Skin of body (tissue), 2 donors: ENCODE measurements around the gene ORC4. TPM values are rescaled to one million over a fixed set of nuclear protein-coding genes. Genes with fewer than 3 reads are reported as not detected.
A peak's percentile ranks its signal among the peaks of the same experiment; 100 is the strongest.
"Not testable (repeated sequence)": the region's sequence is repeated elsewhere in the genome, so short reads cannot be mapped to it uniquely, and the experiment has no call there.

ENCODE experiments used
- DNase-seq: peaks from one replicate; lab custom pipeline; 2025; lab: John Stamatoyannopoulos, UW
- total RNA-seq: library from RNA; depleted of rRNA; stranded (reverse); fragments of >200 nt; gene quantifications from one replicate; pipeline ENCODE4 v1.2.3, GENCODE V29; 2014

ORC4 gene
- total RNA-seq, 1 donor from 2014 or later, result 47.6 TPM

- no peak for DNase-seq
These were observed 5.9 kb downstream of the ORC4 start for GRCh38 chr2:148014616-148015015.

- DNase-seq, result no peak
These were observed 6.7 kb downstream of the ORC4 start for GRCh38 chr2:148013876-148014275.

GRCh38 chr2:148008411-148008810 is 12.1 kb downstream of the ORC4 start:
- not testable (repeated sequence) for DNase-seq

- DNase-seq, result no peak
These were observed 13.2 kb downstream of the ORC4 start for GRCh38 chr2:148007219-148007900.

- no peak for DNase-seq
These were observed 14.1 kb downstream of the ORC4 start for GRCh38 chr2:148006249-148007007.

DNA sequence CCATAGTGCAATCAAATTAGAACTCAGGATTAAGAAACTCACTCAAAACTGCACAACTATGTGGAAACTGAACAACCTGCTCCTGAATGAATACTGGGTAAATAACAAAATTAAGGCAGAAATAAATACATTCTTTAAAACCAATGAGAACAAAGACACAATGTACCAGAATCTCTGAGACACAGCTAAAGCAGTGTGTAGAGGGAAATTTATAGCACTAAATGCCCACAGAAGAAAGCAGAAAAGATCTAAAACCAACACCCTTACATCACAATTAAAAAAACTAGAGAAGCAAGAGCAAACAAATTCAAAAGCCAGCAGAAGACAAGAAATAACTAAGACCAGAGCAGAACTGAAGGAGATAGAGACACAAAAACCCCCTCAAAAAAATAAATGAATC is 18.1 kb downstream of the ORC4 start:
- not testable (repeated sequence) for DNase-seq

DNA sequence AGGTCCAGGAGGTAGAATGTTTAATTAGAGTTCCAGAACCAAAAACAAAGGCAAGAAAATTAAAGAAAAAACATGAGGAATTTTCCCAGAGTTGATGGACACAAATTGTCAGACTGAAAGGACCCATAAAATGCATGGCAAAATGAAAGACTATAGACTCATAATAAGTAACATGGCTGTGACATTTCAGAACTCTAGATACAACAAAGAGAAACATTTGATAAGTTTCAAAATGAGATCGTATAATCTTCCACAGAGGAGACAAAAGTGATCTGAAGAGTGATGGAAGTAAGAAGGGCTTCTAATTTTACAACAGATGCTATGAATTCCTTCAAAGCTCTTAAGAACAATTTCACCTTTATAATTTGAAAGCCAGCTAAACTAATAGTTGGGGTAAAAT is 20.4 kb downstream of the ORC4 start:
- no peak for DNase-seq

DNA sequence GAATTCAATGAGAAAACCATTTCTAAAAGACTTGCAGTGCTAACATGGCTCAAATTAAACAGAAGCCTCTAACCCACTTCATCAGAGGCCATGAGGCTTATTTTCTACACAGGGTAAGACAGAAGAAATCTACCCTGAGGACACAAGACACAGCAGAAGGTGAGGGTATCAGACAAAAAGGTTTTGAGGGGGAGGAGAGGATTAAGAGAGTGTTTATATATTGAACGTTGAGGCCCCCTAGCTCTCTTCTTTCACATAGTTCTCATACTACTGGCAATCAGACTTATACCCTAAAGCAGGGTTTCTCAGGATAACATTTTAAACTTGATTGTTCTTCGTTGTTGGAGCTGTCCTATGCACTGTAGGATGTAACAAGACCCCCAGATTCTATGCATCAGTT is 21.4 kb downstream of the ORC4 start:
- DNase-seq, result no peak

GRCh38 chr2:147998203-147998602 is 22.3 kb downstream of the ORC4 start:
- DNase-seq, result no peak

DNA sequence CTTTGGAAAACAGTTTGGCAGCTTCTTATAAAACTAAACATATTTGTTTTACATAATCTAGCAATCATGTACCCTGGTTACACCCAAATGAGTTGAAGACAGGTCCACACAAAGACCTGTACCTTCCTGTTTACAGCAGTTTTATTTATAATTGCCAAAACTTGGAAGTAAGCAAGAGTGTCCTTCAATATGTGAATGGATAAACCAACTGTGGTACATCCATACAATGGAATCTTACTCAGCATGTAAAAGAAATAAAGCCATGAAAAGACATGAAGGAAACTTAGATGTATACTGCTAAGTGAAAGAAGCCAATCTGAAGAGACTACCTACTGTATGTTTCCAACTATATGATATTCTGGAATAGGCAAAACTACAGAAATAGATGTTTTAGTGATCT is 23.7 kb downstream of the ORC4 start:
- DNase-seq, result no peak

GRCh38 chr2:147994965-147995364 is 25.6 kb downstream of the ORC4 start:
- not testable (repeated sequence) for DNase-seq

GRCh38 chr2:147989809-147990403 is 30.6 kb downstream of the ORC4 start:
- peak; percentile 58 for DNase-seq

- no peak for DNase-seq
These were observed 31.4 kb downstream of the ORC4 start for GRCh38 chr2:147989102-147989501.

- no peak for DNase-seq
These were observed 39.5 kb downstream of the ORC4 start for GRCh38 chr2:147980940-147981528.

DNA sequence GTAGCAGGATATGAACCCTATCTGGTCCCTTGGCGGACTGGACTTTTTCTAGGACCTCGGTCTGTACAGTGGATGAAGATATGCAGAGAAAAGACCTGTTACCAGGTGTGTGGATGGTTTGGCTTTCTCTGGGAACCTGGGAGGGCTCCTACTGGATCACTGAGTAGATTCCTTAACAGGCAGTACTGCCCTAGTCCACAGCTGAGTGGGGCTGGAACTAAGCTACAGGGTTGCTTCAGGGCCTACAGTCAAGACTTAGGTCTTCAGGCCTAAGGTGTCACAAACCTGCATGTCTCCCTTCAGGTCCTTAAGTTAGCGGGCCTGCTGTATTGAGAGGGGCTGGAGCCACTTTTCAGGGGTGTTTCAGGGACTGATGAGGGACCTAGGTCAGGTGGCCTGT is 42.9 kb downstream of the ORC4 start:
- no peak for DNase-seq

DNA sequence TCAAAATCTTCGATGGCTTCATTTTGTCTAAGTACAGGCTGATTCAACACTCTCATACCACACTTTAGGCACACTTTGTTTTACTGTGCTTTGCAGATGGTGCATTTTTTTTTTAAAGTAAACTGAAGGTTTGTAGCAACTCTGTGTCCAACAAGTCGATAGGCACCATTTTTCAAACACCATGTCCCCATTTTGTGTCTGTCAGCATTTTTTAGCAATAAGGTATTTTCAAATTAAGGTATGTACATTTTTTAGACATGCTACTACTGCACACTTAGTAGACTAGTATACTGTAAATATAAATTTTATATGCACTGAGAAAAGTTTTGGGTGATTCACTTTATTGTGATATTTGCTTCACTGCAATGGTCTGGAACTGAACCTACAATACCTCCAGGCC is 44.4 kb downstream of the ORC4 start:
- DNase-seq, result no peak

GRCh38 chr2:147968571-147968970 is 52.0 kb downstream of the ORC4 start:
- no peak for DNase-seq

GRCh38 chr2:147952118-147952517 is 68.4 kb downstream of the ORC4 start:
- no peak for DNase-seq

DNA sequence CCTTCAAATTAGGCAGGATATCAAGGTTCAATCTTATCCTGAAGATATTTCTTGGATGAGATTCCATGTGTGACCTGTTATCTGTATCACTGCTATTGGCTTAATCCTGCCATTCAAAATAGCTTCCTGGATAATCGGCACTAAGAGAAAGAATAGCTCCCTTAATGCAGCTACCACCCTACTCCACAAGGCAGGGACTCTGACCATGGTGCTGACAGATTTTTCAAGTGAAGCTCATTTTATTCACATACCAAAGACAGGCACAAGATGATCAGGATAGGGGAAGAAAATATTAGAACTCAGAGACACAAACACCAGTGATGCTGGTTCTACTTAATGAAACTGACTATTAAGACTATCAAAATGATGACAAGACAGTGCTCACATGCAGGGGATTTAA is 74.9 kb downstream of the ORC4 start:
- DNase-seq, result no peak

DNA sequence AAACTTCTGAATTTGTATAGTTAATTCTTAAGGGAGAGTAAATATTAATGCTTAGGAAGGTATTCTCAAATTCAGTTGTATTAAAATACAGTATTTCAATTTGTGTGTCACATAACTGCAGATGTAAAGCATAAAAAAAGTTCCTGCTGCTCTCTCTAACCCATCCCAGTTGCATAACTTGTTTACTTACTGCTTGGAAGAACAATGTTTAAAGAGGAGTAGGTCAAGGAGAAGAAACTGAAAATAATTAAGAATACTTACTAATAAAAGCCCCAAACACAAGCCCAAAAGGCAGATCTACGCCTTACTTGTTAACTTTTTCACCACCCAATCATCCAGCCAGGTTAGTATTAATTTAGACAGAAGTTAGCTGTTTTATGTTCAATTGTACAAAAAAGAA is 81.2 kb downstream of the ORC4 start:
- DNase-seq, result no peak

- DNase-seq, result no peak
These were observed 82.7 kb downstream of the ORC4 start for GRCh38 chr2:147937744-147938349.
